Gastrocnemius medialis (tissue), 4 donors: ENCODE measurements around the gene XRN1.

Experiments
- POLR2A ChIP-seq, 2 donors: fragments of 450-650 bp; IDR thresholded peaks; one replicate each; pipeline ENCODE4 v1.6.1; 2017; ENCODE audit warnings: antibody characterized with exemption in 2 of 2, mild to moderate bottlenecking in 2 of 2, moderate library complexity in 2 of 2
- TF ChIP-seq, protein P1 (sequence below), 5 experiments: fragments of 450-650 bp in 3 of 5; fragments of 200-600 bp in 2 of 5; sonication (generic) in 2 of 5; IDR thresholded peaks in 4 of 5; conservative IDR thresholded peaks in 1 of 5; 1 replicate in 4 of 5; 2 replicates in 1 of 5; pipeline ENCODE4 v1.5.1; 2016 to 2019; ENCODE audit warnings: antibody characterized with exemption in 5 of 5, mild to moderate bottlenecking in 3 of 5, moderate library complexity in 3 of 5

- TF ChIP-seq POLR2A (IDR thresholded peaks at IDR 0.05): no peak
- TF ChIP-seq, protein P1, sequence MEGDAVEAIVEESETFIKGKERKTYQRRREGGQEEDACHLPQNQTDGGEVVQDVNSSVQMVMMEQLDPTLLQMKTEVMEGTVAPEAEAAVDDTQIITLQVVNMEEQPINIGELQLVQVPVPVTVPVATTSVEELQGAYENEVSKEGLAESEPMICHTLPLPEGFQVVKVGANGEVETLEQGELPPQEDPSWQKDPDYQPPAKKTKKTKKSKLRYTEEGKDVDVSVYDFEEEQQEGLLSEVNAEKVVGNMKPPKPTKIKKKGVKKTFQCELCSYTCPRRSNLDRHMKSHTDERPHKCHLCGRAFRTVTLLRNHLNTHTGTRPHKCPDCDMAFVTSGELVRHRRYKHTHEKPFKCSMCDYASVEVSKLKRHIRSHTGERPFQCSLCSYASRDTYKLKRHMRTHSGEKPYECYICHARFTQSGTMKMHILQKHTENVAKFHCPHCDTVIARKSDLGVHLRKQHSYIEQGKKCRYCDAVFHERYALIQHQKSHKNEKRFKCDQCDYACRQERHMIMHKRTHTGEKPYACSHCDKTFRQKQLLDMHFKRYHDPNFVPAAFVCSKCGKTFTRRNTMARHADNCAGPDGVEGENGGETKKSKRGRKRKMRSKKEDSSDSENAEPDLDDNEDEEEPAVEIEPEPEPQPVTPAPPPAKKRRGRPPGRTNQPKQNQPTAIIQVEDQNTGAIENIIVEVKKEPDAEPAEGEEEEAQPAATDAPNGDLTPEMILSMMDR (IDR thresholded peaks at IDR 0.05 in 4 of 5, conservative IDR thresholded peaks at IDR 0.05 in 1 of 5): no peak
These were observed 91.0 kb downstream of the XRN1 start for GRCh38 chr3:142356818-142357217.
